HepG2 (cell line): ENCODE measurements around the gene SLA2. TPM values are rescaled to one million over a fixed set of nuclear protein-coding genes. Genes with fewer than 3 reads are reported as not detected.
A peak's percentile ranks its signal among the peaks of the same experiment; 100 is the strongest.

Source experiments
- HMGXB3 ChIP-seq: sonication (generic); formaldehyde crosslinking; IDR thresholded peaks from 2 replicates; pipeline ENCODE4 v1.4.0; 2020; ENCODE audit warnings: missing genetic modification reagents, borderline replicate concordance
- KMT2B ChIP-seq: IDR thresholded peaks from 2 replicates; pipeline ENCODE4 v1.6.1; 2016; ENCODE audit warnings: missing genetic modification reagents, missing compliant biosample characterization
- TEF ChIP-seq: sonication (generic); formaldehyde crosslinking; IDR thresholded peaks from 2 replicates; pipeline ENCODE4 v1.5.0; 2020; ENCODE audit warnings: missing genetic modification reagents
- THAP11 ChIP-seq: IDR thresholded peaks from 2 replicates; pipeline ENCODE4 v1.6.1; 2016; ENCODE audit warnings: missing biosample characterization, missing genetic modification reagents
- ZFP62 ChIP-seq: sonication (generic); formaldehyde crosslinking; IDR thresholded peaks from 2 replicates; pipeline ENCODE4 v1.4.0; 2020; ENCODE audit warnings: missing genetic modification reagents
- ZMYM2 ChIP-seq: sonication (generic); formaldehyde crosslinking; IDR thresholded peaks from 2 replicates; pipeline ENCODE4 v1.8.0; 2022; ENCODE audit warnings: mild to moderate bottlenecking, missing genetic modification reagents
- ZNF136 ChIP-seq: sonication (generic); formaldehyde crosslinking; IDR thresholded peaks from 2 replicates; pipeline ENCODE4 v1.8.1; 2022; ENCODE audit warnings: low read depth, mild to moderate bottlenecking, moderate library complexity, missing genetic modification reagents
- ZNF253 ChIP-seq: sonication (generic); formaldehyde crosslinking; IDR thresholded peaks from 2 replicates; pipeline ENCODE4 v1.8.0; 2022; ENCODE audit warnings: mild to moderate bottlenecking, missing genetic modification reagents, borderline replicate concordance
- ZSCAN30 ChIP-seq: sonication (generic); formaldehyde crosslinking; IDR thresholded peaks from 2 replicates; pipeline ENCODE4 v1.5.0; 2020; ENCODE audit warnings: mild to moderate bottlenecking, missing genetic modification reagents
- polyA plus RNA-seq, 8 experiments: library from polyadenylated mRNA; depleted of rRNA in 3 of 8; stranded (reverse) in 7 of 8; unstranded in 1 of 8; fragments of >200 nt; fragmentation: Illumina TruSeq in 4 of 8; extraction: Trizol in 4 of 8; gene quantifications; 2 replicates each; pipeline versions ENCODE4 v1.2.1 to v1.2.3, GENCODE V29; 2011 to 2016; ENCODE audit warnings: low read depth in 4 of 8, missing spikeins in 1 of 8, mixed read lengths in 1 of 8; ENCODE audit not compliant: insufficient read depth in 1 of 8
- total RNA-seq, 5 experiments: library from RNA; depleted of rRNA; stranded (reverse); fragments of >200 nt; fragmentation: Illumina TruSeq; extraction: Trizol; gene quantifications; 2 replicates each; pipeline ENCODE4 v1.2.3, GENCODE V29; 2016; ENCODE audit warnings: low read depth in 1 of 5
- TF ChIP-seq, protein P1 (sequence below): IDR thresholded peaks from 2 replicates; pipeline ENCODE4 v1.6.1; 2012; ENCODE audit warnings: low read length, improper control_type of control experiment
- TF ChIP-seq, protein P2 (sequence below): IDR thresholded peaks from 2 replicates; pipeline ENCODE4 v1.4.0; 2020; ENCODE audit warnings: mild to moderate bottlenecking, missing genetic modification reagents

Gene SLA2
- total and polyA plus RNA-seq, 2 of the 13 experiments (the other 11 are each of a cell fraction or from before 2014, with no cell fraction given), result 1.6 to 3.6 TPM

- no peak for TF ChIP-seq ZNF136 (CRISPR knock-in tag)
- TF ChIP-seq, protein P1, sequence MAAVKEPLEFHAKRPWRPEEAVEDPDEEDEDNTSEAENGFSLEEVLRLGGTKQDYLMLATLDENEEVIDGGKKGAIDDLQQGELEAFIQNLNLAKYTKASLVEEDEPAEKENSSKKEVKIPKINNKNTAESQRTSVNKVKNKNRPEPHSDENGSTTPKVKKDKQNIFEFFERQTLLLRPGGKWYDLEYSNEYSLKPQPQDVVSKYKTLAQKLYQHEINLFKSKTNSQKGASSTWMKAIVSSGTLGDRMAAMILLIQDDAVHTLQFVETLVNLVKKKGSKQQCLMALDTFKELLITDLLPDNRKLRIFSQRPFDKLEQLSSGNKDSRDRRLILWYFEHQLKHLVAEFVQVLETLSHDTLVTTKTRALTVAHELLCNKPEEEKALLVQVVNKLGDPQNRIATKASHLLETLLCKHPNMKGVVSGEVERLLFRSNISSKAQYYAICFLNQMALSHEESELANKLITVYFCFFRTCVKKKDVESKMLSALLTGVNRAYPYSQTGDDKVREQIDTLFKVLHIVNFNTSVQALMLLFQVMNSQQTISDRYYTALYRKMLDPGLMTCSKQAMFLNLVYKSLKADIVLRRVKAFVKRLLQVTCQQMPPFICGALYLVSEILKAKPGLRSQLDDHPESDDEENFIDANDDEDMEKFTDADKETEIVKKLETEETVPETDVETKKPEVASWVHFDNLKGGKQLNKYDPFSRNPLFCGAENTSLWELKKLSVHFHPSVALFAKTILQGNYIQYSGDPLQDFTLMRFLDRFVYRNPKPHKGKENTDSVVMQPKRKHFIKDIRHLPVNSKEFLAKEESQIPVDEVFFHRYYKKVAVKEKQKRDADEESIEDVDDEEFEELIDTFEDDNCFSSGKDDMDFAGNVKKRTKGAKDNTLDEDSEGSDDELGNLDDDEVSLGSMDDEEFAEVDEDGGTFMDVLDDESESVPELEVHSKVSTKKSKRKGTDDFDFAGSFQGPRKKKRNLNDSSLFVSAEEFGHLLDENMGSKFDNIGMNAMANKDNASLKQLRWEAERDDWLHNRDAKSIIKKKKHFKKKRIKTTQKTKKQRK, result no peak
- TF ChIP-seq ZNF253 (CRISPR knock-in tag), result no peak
- TF ChIP-seq, protein P2, sequence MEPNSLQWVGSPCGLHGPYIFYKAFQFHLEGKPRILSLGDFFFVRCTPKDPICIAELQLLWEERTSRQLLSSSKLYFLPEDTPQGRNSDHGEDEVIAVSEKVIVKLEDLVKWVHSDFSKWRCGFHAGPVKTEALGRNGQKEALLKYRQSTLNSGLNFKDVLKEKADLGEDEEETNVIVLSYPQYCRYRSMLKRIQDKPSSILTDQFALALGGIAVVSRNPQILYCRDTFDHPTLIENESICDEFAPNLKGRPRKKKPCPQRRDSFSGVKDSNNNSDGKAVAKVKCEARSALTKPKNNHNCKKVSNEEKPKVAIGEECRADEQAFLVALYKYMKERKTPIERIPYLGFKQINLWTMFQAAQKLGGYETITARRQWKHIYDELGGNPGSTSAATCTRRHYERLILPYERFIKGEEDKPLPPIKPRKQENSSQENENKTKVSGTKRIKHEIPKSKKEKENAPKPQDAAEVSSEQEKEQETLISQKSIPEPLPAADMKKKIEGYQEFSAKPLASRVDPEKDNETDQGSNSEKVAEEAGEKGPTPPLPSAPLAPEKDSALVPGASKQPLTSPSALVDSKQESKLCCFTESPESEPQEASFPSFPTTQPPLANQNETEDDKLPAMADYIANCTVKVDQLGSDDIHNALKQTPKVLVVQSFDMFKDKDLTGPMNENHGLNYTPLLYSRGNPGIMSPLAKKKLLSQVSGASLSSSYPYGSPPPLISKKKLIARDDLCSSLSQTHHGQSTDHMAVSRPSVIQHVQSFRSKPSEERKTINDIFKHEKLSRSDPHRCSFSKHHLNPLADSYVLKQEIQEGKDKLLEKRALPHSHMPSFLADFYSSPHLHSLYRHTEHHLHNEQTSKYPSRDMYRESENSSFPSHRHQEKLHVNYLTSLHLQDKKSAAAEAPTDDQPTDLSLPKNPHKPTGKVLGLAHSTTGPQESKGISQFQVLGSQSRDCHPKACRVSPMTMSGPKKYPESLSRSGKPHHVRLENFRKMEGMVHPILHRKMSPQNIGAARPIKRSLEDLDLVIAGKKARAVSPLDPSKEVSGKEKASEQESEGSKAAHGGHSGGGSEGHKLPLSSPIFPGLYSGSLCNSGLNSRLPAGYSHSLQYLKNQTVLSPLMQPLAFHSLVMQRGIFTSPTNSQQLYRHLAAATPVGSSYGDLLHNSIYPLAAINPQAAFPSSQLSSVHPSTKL (CRISPR knock-in tag), result peak; percentile 37; the same call in 1 of the 2 replicates
- TF ChIP-seq ZMYM2, result no peak
- 0 out of 2 replicates have a peak, but pooled peaks have one; percentile 34 for TF ChIP-seq ZSCAN30 (CRISPR knock-in tag)
- TF ChIP-seq TEF, result no peak
- TF ChIP-seq ZFP62 (CRISPR knock-in tag), result no peak
- peak; percentile 18; the same call in 1 of the 2 replicates for TF ChIP-seq THAP11
- TF ChIP-seq KMT2B (CRISPR knock-in tag), result 0 out of 2 replicates have a peak, but pooled peaks have one; percentile 1
- no peak for TF ChIP-seq HMGXB3
Observed at GRCh38 chr20:36573798-36574365, 72.1 kb downstream of the SLA2 start (continued).
